Skeletal muscle satellite cell (primary cell): ENCODE measurements around the gene KRTAP4-5.
"Not testable (repeated sequence)": the region's sequence is repeated elsewhere in the genome, so short reads cannot be mapped to it uniquely, and the experiment has no call there.

Source experiments
- H3K27me3 ChIP-seq: 2 replicates; pipeline ENCODE4 v1.7.0; 2013; ENCODE audit warnings: low read length; ENCODE audit not compliant: control insufficient read depth, insufficient read depth
- H3K36me3 ChIP-seq: 2 replicates; pipeline ENCODE4 v1.7.0; 2013; ENCODE audit warnings: mild to moderate bottlenecking, control low read depth, low read length; ENCODE audit not compliant: insufficient read depth
- H3K4me1 ChIP-seq: 2 replicates; pipeline ENCODE4 v1.7.0; 2013; ENCODE audit warnings: low read length; ENCODE audit not compliant: control insufficient read depth, insufficient read depth
- H3K4me2 ChIP-seq: 2 replicates; pipeline ENCODE4 v1.7.0; 2013; ENCODE audit warnings: mild to moderate bottlenecking, low read length
- H3K4me3 ChIP-seq: 2 replicates; pipeline ENCODE4 v1.7.0; 2013; ENCODE audit warnings: low read length
- H3K9ac ChIP-seq: 2 replicates; pipeline ENCODE4 v1.7.0; 2013; ENCODE audit warnings: mild to moderate bottlenecking, low read depth, low read length, moderate library complexity
- H3K9me3 ChIP-seq: replicated peaks from 2 replicates; pipeline ENCODE4 v1.7.0; 2013; ENCODE audit warnings: mild to moderate bottlenecking, control low read depth, low read length

Gene KRTAP4-5

DNA sequence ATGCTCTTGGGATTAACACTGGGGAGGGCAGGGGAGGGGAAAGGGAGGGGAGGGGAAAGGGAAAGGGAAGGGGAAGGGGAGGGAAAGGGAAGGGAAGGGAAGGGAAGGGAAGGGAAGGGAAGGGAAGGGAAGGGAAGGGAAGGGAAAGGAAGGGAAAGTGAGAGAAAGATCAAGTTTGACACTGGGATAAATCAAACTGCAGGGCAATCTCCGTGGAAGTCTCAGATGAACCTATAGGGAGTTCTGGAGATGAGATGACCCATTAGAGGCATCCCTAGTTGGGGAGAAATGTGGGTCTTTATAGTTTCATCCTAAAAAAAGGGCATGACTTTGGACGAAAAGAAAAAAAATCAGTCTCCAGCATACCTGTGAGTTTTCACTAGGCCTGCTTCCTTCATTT is 27.9 kb downstream of the KRTAP4-5 start:
- Histone ChIP-seq H3K4me3 (no peak overlapping the region), H3K9me3 (no peaks in the 10 kb centered on the region), H3K4me1 (peaks cover 4% of the 10 kb centered on the region), H3K27me3 (no peaks in the 10 kb centered on the region), H3K36me3 (no peaks in the 10 kb centered on the region), H3K4me2 (no peak overlapping the region), H3K9ac (no peak overlapping the region)

GRCh38 chr17:41119696-41120690 is 29.6 kb downstream of the KRTAP4-5 start:
- not testable (repeated sequence) for H3K4me1 ChIP-seq, H3K4me2 ChIP-seq, H3K9me3 ChIP-seq, H3K27me3 ChIP-seq, H3K36me3 ChIP-seq, H3K9ac ChIP-seq, H3K4me3 ChIP-seq

- no peaks in the 10 kb centered on the region for H3K27me3 ChIP-seq
- no peaks in the 10 kb centered on the region for H3K36me3 ChIP-seq
- H3K4me3 ChIP-seq = no peak overlapping the region
- H3K4me1 ChIP-seq = no peaks in the 10 kb centered on the region
- H3K9me3 ChIP-seq = no peaks in the 10 kb centered on the region
- no peak overlapping the region for H3K9ac ChIP-seq
- H3K4me2 ChIP-seq = no peak overlapping the region
Observed at GRCh38 chr17:41118721-41119120, 30.9 kb downstream of the KRTAP4-5 start.

DNA sequence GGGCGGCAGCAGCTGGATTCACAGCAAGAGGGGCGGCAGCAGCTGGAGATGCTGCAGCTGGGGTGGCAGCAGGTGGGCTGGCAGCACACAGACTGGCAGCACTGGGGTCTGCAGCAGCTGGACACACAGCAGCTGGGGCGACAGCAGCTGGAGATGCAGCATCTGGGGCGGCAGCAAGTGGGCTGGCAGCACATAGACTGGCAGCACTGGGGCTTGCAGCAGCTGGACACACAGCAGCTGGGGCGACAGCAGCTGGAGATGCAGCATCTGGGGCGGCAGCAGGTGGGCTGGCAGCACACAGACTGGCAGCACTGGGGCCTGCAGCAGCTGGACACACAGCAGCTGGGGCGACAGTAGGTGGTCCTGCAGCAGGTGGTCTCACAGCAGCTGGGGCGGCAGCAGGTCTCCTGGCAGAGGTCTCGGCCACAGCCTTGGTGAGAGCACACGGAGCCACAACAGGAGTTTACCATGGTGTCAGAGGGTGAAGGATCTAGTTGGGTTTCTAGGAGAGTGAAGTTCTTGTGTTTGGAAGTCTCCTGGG is 31.7 kb downstream of the KRTAP4-5 start, which contains the start of gene KRTAP4-11:
KRTAP4-11 (minus strand) TSS at position 528 of the 541 bp plus-strand sequence; CDS start at position 470, 58 bp downstream.
- not testable (repeated sequence) for H3K9me3 ChIP-seq, H3K4me2 ChIP-seq, H3K36me3 ChIP-seq, H3K4me1 ChIP-seq, H3K9ac ChIP-seq, H3K27me3 ChIP-seq, H3K4me3 ChIP-seq

GRCh38 chr17:41116297-41116696 is 33.3 kb downstream of the KRTAP4-5 start:
- no peaks in the 10 kb centered on the region for H3K4me1 ChIP-seq
- peaks cover 3% of the 10 kb centered on the region for H3K9me3 ChIP-seq
- H3K27me3 ChIP-seq = no peaks in the 10 kb centered on the region
- H3K4me3 ChIP-seq = no peak overlapping the region
- H3K4me2 ChIP-seq = no peak overlapping the region
- no peaks in the 10 kb centered on the region for H3K36me3 ChIP-seq
- no peak overlapping the region for H3K9ac ChIP-seq

DNA sequence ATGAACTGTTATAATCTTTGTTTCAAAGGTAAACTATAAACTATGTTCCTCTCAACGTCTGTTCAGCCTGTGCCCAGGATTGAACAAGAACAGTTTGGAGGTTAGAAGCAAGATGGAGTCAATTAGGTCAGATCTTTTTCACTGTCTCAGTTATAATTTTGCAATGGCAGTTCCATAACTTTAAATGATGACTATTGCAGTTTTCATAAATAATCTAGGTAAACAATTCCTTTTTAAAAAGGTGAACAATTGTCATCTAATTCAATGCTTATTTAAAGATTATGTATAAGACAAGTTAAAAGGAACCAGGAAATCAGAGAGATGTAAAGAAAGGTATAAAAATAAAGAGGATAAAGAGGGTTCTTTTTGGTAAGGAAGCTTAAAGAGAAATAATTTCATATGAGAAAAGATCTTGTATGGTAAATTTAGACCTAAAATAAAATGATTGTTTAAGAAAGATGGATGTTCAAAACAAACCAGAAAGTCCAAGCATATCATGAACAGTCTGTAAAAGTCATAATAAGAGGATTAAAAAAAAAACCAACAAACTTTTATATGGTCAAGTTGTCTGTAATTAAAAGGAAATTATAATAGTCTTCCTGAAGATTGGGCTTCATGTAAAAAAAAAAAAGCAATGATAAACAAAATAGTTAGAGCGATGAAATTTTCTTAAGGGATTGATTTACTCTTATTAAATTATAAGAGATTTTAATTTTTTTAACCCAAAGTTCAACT is 38.3 kb downstream of the KRTAP4-5 start:
- Histone ChIP-seq H3K36me3 (no peaks in the 10 kb centered on the region), H3K4me2 (no peak overlapping the region), H3K4me3 (no peak overlapping the region), H3K9ac (peak overlapping the region; percentile 3), H3K27me3 (no peaks in the 10 kb centered on the region), H3K4me1 (peaks cover 5% of the 10 kb centered on the region), H3K9me3 (peaks cover 3% of the 10 kb centered on the region)

DNA sequence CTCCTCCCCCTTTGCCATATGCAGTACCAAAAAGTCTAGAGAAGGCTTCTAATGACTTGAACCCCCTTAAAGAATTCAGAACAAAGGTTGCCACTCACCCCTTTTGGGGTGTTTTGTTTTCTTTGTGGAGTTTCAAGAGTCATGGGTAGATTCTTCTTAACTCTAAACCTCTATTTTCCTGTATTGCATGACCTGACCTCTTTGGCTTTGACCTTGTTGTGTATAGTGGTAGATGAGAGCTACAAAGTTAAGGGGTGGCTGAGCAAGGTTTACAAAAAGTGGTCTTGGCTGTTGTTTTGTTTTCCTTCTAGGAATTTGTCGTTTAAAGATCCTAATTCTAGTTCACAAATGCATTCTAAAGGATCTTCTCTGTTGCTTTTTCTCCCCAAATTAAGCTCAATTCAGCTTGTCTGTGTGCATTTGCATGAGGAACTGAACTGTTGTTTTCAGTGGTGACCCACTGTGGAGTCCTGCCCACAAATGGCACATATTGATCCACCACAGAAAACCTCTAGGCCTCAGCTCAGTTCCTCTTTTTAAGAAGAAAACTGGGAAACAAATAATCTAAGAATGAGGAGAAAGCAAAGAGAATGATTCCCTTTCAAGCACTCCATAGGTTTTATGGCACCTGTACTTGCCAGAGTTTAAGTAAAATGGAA is 40.8 kb downstream of the KRTAP4-5 start:
- H3K27me3 ChIP-seq, H3K4me2 ChIP-seq, H3K9me3 ChIP-seq, H3K4me3 ChIP-seq, H3K36me3 ChIP-seq: not testable (repeated sequence)
- Histone ChIP-seq H3K4me1 (peaks cover 19% of the 10 kb centered on the region), H3K9ac (peak overlapping the region; percentile 18)

DNA sequence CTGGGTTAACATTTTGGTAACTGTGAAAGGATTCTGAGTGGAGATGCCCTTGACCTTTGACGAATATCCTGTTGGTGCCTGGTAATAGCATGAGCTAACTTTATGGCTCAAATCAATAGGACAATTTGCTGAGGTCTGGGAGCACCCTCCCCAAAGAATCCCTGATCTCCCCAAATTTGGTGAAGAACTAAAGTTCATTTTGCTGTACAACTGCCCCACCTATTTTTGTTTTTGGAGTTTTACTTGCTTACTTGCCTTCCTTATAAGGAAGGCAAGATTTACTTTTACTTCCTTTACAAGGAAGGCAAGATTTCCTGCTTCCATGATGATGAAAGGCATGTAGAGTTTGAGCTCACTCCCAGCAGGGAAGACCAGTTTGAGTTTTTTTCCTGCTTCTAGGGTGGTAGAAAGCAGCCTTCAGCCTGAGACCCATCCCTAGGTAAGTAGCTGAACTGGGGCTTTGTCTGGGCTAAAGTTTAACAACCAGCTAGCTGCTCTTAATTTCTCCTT is 41.6 kb downstream of the KRTAP4-5 start:
- Histone ChIP-seq H3K9ac (peak overlapping the region; percentile 18), H3K27me3 (no peaks in the 10 kb centered on the region), H3K9me3 (peaks cover under 1% of the 10 kb centered on the region), H3K36me3 (no peaks in the 10 kb centered on the region), H3K4me3 (no peak overlapping the region), H3K4me2 (no peak overlapping the region), H3K4me1 (peaks cover 23% of the 10 kb centered on the region)

DNA sequence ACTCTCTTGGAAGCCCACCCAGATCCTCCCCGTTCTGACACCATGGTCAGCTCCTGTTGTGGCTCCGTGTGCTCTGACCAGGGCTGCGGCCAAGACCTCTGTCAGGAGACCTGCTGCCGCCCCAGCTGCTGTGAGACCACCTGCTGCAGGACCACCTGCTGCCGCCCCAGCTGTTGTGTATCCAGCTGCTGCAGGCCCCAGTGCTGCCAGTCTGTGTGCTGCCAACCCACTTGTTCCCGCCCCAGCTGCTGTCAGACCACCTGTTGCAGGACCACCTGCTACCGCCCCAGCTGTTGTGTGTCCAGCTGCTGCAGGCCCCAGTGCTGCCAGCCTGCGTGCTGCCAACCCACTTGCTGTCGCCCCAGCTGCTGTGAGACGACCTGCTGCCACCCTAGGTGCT is 44.3 kb downstream of the KRTAP4-5 start, which contains the start of gene KRTAP4-9:
KRTAP4-9 (plus strand) TSS at position 43 of the 400 bp plus-strand sequence; CDS start at position 43, 0 bp downstream.
- H3K4me1 ChIP-seq = peaks cover 25% of the 10 kb centered on the region
- H3K9me3 ChIP-seq, H3K27me3 ChIP-seq, H3K4me3 ChIP-seq, H3K36me3 ChIP-seq: not testable (repeated sequence)
- H3K9ac ChIP-seq = peak within 1 kb of the TSS; percentile 44
- H3K4me2 ChIP-seq = peak within 1 kb of the TSS; percentile 39

GRCh38 chr17:41104386-41105038 is 45.1 kb downstream of the KRTAP4-5 start:
- H3K9ac ChIP-seq = peak overlapping the region; percentile 44
- H3K27me3 ChIP-seq, H3K36me3 ChIP-seq, H3K9me3 ChIP-seq, H3K4me3 ChIP-seq: not testable (repeated sequence)
- peaks cover 26% of the 10 kb centered on the region for H3K4me1 ChIP-seq
- H3K4me2 ChIP-seq = peak overlapping the region; percentile 39
